Epithelial cell of prostate (primary cell): ENCODE measurements around the gene FBN2.

Experiments used
- DNase-seq: peaks from one replicate; pipeline ENCODE4 v3.0.0-alpha.2; 2011; ENCODE audit warnings: low read depth, low spot score
- H3K27ac ChIP-seq: fragments of 450-650 bp; 2 replicates; pipeline ENCODE4 v1.5.1; 2017; ENCODE audit warnings: mild to moderate bottlenecking

The FBN2 gene

DNA sequence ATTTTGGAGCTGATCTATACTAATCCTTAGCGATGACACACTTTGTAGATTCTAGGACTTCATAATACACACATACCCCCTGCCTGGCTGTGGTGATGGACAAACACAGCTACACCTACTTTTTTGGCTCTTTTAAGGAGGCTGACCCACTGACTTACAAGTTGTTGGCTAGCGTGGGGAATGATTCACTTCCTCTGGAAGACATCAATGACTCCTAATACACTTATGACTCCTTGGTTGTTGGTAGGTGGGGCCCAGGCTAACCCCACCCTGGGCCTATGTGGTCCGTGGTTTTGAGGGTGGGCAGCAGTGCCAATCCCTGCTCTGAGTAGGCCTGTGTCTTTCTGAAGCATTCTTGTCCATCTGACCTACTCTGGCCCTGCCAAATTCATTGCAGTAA is 310.0 kb downstream of the FBN2 start:
- DNase-seq, result peak; percentile 59
- peak overlapping the region; percentile 20 for H3K27ac ChIP-seq

DNA sequence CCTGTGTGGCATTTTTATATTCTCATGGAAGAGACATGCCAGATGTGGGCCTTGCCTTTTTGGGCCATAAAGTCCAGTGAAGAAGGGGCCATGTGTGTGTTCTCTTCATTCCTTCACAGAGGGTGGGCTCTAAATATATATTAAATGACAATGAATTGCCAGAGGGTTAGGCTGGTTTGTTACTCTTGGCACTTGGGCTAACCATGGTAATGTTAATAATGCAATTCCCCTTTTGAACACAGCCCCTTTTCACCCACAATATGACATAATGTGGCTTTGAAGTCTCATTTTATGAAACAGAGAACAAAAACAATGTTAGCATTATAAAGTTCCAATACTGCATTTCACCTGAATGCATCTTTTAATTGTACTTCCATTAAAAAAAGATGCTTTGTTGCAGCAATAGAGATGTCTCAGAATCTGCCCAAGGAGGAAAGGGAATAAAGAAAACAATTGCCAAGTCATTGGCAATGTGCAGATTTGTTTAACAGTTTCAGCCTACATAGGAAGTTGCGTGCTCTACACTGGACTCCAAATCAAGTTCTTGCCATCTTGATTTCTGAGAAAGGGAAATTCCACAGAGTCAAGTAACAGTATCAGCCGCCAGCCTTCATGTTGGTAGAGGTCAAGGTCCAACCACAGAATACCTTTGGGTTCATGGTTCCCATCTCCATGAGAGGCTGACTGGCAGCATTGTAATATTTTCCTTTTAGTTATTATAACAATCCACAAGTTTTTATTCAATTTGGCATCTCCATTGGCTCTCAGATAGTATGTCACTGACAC is 312.6 kb downstream of the FBN2 start:
- no peak overlapping the region for H3K27ac ChIP-seq
- no peak for DNase-seq

DNA sequence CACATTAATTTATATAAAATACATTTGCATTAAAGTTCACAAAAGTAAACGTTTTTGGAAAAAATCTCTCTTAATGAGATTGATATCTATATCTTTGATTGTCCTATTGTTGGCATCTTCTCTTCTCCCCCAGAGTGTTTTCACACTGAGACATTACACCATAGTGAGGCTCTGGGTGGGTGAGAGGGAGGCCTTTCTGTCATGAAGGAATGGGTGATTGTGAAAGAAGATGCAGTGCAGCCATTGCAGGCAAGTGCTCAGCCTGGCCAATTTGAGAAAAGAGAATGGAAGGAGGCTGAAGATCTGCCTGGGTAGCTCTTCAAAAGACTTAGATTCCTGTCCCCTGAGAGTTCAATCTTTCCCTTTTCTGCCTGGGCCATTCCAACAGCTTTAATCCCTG is 313.7 kb downstream of the FBN2 start:
- no peak for DNase-seq
- H3K27ac ChIP-seq, result no peak overlapping the region

DNA sequence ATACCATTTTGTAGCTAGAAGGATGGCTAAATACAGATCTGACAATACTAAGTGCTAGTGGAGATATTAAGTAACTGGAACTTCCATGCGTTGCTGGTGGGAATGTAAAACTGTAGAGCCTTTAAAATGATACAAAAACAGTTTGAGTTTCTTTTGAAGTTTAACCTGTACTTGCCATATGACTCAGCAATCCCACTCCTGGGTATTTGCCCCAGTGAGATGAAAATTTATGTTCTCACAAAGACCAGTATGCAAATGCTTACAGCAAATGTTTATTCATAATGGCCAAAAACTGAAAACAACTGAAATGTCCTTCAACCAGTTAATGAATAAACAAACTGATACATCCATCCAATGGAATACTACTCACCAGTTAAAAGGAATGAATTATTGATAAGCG is 317.2 kb downstream of the FBN2 start:
- no peak for DNase-seq
- H3K27ac ChIP-seq, result no peak overlapping the region

DNA sequence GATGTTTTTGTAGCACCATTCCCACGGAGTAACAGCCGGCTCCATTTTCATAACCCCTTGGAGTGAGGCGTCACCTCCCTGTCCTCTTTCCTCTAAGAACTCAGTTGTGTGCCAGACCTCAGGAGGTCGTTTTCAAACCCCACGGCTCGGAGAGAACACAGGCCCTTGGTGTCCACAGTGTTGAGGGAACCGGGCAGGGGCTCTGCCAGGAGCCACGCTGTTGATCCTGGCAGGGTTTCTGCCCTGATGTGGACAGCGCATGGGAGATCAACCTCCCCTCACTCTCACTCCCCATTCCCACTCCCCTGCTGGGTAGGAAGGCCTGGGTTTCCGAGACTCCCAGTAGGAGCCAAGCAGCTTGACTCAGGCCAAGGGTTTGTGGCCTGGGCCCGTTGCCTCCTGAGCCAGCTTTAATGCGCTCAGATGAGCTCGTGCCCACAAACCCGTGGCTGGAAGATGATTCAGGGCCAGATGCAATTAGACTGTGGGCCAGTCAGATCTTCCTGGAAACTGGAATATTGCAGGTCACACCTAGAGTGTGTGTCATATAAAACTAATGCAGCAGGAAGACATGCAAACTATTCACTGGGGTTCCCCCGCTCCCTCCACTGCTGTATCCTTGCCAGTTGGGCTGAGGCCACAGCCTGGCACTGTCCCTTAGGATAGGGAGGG is 321.0 kb downstream of the FBN2 start:
- peak; percentile 46 for DNase-seq
- H3K27ac ChIP-seq, result peak overlapping the region; percentile 6

DNA sequence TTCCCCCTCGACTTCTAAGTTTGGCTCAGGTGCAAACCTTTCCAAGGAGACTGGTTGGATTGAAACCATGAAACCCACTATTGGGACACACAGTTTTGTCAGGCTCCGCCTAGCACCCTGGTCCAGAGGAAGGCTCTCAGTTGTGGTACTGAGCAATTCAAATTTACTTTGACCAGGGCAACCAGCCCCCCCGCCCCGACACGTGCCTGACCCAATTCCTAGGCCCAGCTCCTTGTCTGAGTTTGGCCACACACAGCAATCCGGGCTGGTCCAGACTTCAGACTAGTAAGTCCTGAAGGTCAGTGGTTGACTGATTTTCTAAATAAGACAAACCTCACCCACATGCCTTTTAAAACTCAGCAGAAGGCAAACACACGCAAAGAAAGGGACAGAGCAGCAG is 321.8 kb downstream of the FBN2 start:
- no peak for DNase-seq
- no peak overlapping the region for H3K27ac ChIP-seq

DNA sequence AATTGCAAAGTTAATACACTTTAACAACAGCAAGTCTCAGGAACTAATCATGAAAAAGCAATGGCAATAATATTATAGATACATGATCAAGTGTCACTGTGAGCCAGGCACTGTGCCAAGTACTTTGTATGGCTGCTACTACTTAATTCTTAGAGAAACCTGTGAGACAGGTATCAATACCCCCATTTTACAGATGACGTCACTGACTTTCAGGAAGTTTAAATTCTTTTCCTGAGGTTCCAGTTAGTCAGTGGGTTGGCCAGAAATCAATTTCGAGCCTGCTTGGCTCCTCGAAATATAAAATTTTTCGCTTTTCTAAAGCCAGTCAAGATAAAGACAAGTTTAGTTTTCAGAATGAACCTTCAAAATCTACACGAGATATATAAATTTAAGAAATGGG is 324.2 kb downstream of the FBN2 start:
- DNase-seq, result no peak
- no peak overlapping the region for H3K27ac ChIP-seq

DNA sequence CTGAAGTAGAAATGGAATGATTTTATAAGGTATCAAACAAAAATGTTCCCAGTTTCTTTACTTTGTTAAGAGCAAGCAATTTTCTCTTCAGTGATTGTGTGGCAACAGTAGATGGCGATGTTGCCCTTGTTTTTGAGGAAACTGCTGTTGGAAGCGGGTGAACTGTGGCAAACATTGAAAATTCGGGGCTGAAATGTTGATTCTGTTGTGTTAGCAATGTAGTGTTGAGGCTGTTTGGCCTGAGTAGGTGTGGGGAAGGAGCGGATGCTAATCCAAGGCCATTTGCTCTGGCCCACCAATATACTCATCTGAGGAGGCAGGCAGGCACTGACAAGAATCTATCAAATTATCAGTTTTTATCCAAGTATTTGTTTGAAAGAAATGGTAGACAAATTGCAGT is 324.7 kb downstream of the FBN2 start:
- no peak overlapping the region for H3K27ac ChIP-seq
- no peak for DNase-seq

DNA sequence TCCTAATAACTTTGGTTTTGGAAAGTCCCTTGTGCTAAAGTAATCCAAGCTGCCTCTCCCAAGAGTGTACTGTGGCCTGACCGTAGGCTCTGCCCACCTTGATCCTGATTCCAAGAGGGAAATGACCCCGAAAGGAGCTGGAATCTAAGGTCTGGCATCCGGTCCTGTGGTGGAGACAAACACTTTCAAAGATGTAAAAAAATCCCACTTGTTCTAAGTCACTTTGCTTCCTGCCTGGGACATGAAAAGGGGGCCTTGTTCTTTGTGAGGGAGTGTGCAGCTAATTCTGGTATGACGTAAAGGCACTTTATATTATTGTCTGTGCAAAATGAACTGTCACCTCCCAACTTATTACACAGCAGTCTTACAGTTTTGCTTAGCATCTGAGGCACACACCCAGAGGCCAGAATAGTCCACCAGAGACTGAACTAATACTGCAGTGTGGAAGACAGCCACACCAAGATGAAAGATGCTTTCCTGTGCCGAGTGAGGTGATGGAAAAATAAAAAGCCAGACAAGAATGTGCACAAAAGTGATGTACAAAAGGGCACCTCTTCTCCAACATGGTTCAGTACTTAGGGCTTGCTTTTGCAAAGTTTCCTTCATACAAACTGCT is 325.7 kb downstream of the FBN2 start:
- no peak overlapping the region for H3K27ac ChIP-seq
- DNase-seq, result no peak

DNA sequence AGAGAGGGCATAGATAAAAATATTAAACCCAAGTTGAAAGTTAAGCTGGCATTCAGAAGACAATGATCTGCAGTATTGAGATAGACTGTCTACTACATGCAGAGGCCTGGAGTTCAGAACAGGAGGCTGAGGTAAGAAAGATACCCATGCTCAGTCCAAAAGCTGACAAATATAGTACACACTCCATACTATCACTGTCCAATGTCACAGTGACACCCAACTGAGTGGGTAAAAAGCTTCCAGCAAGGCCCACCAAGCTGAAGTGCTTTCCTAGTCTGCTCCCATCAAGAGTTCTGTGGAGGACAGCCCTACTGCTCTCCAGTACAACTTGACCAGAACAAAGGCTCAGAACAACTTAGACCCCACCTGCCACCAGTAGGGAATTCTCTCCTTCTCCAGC is 329.6 kb downstream of the FBN2 start:
- DNase-seq, result no peak
- H3K27ac ChIP-seq, result no peak overlapping the region
